HL-60/S4 treated with retinoic acid at 250 ng/mL for 4 days and 3 days (cell line): Measurements from ENCODE around the gene LAMA3.

Experiments
- in situ Hi-C: fragments of 300-500 bp; cut with MboI; formaldehyde crosslinking; loops from 2 replicates; pipeline ENCODE4 v1.7.0; 2022; ENCODE audit warnings: low sequenced_read_pairs

The LAMA3 gene

DNA sequence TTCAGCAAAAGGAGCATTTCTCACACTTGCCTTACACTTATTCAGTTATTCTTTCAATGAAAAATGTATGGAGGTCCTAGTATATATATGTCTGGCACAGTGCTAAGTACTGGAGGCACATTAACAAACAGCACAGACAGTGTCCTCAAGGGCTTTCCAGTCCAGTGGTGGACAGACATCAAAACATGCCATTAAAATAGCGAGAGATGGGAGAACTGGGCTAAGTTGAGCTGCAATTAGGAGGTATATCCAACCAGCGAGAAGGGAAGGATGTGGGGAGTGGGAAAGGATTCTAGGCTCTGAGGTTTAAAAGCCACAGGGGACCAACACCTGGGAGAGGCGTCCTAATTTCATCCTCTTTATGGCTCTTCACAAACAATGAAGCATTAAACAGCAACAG lies 197.8 kb downstream of the LAMA3 start:
- in situ Hi-C loops, result no loop called here

GRCh38 chr18:23887493-23887892 lies 198.2 kb downstream of the LAMA3 start:
- in situ Hi-C loops, result no loop called here

DNA sequence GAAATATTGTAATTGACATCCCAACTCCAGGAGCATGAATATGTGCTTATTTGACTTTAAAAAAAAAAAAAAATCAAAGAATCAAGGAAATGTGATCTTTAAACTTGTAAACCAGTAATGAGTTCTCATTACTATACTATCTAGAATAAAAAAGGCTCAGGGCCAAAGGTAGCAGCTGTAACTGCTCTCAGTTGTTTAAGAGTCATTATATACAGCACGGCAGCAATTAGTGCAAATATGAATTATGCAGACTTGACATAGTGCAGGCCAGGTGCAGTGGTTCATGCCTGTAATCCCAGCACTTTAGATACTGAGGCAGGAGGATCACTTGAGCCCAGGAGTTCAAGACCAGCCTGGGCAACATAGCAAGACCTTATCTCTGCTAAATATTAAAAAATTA lies 199.6 kb downstream of the LAMA3 start:
- in situ Hi-C loops, result no loop called here

DNA sequence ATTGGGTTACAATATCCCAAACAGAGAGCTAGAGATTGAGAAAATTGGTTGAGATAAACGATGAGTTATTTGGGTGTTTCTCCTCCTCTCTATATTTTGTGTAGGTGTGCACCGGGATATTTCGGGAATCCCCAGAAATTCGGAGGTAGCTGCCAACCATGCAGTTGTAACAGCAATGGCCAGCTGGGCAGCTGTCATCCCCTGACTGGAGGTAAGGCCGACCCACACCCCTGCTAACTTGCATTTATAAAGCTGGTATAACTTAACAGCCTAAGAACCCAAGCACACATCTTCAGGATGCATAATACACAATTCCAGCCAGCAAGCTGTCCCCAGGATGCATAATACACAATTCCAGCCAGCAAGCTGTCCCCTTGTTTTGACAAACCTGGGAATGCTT lies 200.7 kb downstream of the LAMA3 start:
- in situ Hi-C loops, result no loop called here

DNA sequence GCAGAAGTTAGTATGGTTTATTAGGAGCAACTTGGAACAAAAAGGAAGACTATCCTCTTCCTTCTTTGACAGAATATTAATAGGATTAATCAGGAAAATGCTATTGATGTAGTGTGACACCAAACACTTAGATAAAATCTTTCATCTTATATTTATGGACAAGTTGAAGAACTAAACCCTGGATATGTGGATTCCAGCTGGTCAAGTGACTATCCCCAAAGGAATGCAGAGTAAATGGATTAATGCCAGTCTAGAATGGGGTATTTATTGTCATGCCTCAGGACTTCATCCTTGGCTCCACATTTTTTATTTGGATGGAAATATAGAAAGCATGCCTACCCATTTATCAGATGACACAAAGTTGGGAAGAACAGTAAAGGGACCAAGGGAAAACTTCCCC lies 201.3 kb downstream of the LAMA3 start:
- in situ Hi-C loops, result no loop called here

- in situ Hi-C loops, result no loop called here
These were observed 204.4 kb downstream of the LAMA3 start for GRCh38 chr18:23893653-23894052.

- in situ Hi-C loops, result no loop called here
These were observed 205.5 kb downstream of the LAMA3 start for GRCh38 chr18:23894661-23895175.

- in situ Hi-C loops, result no loop called here
These were observed 208.0 kb downstream of the LAMA3 start for GRCh38 chr18:23897291-23897690.

DNA sequence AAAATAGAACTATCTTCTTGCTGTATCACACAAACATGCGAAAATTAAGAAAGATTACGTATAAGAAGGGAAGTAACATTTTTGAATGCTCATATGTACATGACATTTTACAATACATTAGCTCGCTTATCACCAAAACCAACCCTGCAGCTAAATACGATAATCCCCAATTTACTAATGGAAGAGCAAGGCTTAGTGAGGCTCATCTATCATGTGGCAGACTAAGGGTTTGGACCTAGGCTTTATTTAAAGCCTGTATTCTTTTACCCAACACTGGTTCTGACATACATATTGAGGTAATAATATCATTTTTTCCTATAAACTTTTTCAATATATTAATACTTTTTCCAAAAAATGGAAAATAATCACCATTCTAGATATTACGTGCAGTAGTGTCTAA lies 208.5 kb downstream of the LAMA3 start:
- in situ Hi-C loops, result no loop called here

DNA sequence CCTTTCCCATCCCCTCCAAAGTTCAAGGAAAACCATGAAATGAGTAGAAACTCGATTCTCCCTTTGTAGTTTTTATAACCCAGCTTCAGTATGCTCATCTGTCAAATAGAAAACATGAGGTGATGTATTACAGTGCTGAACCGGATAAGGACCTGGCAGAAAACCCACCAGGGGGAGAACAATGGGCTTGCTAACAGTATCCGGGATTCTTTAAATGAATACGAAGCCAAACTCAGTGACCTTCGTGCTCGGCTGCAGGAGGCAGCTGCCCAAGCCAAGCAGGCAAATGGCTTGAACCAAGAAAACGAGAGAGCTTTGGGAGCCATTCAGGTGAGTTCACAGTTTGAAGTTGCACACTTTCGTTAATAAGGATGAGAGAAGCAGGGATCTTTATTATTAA lies 211.7 kb downstream of the LAMA3 start:
- in situ Hi-C loops, result loop anchor here (25.0 kb wide), 1 partner anchor 89 kb away; no protein-coding TSS in a partner anchor

DNA sequence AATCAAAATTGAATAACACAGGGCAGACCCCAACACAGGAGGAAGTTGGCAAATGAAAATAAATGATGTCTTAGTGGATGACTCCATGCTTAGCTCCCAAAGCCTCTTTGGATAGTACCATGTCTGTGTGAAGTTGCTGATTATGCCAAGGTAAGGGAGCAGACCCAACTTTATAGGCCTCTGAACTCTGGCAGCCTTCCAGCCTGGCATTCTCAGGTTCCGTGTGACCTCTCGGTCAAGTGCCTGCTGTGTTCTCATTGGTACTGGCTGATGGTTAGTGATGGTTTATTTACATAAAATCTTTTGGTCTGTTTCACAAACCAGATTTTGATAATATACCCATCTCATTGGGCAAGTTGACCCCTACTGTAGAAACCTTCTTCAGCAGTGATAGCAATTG lies 213.1 kb downstream of the LAMA3 start:
- in situ Hi-C loops, result loop anchor here (25.0 kb wide), 1 partner anchor 90 kb away; no protein-coding TSS in a partner anchor

GRCh38 chr18:23903971-23904370 lies 214.7 kb downstream of the LAMA3 start:
- in situ Hi-C loops, result loop anchor here (25.0 kb wide), 1 partner anchor 92 kb away; no protein-coding TSS in a partner anchor

- in situ Hi-C loops, result loop anchor here (25.0 kb wide), 1 partner anchor 94 kb away; no protein-coding TSS in a partner anchor
These were observed 217.4 kb downstream of the LAMA3 start for GRCh38 chr18:23906658-23907057.

DNA sequence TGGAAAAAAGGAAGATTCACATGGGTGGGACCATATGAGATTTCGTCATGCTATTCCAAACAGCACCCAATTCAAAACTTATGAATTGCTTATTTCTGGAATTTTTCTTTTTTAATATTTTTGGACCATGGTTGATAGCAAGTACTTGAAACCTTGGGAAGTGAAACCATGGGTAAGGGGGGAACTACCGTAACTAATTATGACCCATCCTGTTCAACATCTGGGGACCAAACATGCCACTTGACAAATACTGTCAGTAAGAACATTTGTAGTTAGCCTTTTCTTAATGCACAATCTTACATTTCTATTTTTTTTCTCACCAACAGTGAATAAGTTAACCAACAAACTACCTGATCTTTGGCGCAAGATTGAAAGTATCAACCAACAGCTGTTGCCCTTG lies 219.6 kb downstream of the LAMA3 start:
- in situ Hi-C loops, result loop anchor here (25.0 kb wide), 1 partner anchor 97 kb away; no protein-coding TSS in a partner anchor

- in situ Hi-C loops, result loop anchor here (25.0 kb wide), 1 partner anchor 98 kb away; no protein-coding TSS in a partner anchor
These were observed 220.8 kb downstream of the LAMA3 start for GRCh38 chr18:23910032-23910431.

GRCh38 chr18:23912356-23912755 lies 223.1 kb downstream of the LAMA3 start:
- in situ Hi-C loops, result loop anchor here (25.0 kb wide), 1 partner anchor 100 kb away; no protein-coding TSS in a partner anchor

GRCh38 chr18:23916338-23916737 lies 227.1 kb downstream of the LAMA3 start:
- in situ Hi-C loops, result loop anchor here (25.0 kb wide), 1 partner anchor 104 kb away; no protein-coding TSS in a partner anchor

GRCh38 chr18:23918395-23919032 lies 229.3 kb downstream of the LAMA3 start:
- in situ Hi-C loops, result loop anchor here (25.0 kb wide), 1 partner anchor 106 kb away; no protein-coding TSS in a partner anchor

- in situ Hi-C loops, result loop anchor here (25.0 kb wide), 1 partner anchor 108 kb away; no protein-coding TSS in a partner anchor
These were observed 230.8 kb downstream of the LAMA3 start for GRCh38 chr18:23920054-23920453.

GRCh38 chr18:23921716-23922285 lies 232.5 kb downstream of the LAMA3 start:
- in situ Hi-C loops, result loop anchor here (25.0 kb wide), 1 partner anchor 110 kb away; no protein-coding TSS in a partner anchor

- in situ Hi-C loops, result loop anchor here (25.0 kb wide), 1 partner anchor 111 kb away; no protein-coding TSS in a partner anchor
These were observed 233.7 kb downstream of the LAMA3 start for GRCh38 chr18:23922939-23923338.

GRCh38 chr18:23924813-23925212 lies 235.6 kb downstream of the LAMA3 start:
- in situ Hi-C loops, result loop anchor here (25.0 kb wide), 1 partner anchor 113 kb away; no protein-coding TSS in a partner anchor
